ENCODE results near the gene GRIPAP1. TPM values are rescaled to one million over a fixed set of nuclear protein-coding genes. Genes with fewer than 3 reads are reported as not detected.

The GRIPAP1 gene
- total RNA-seq, 1 experiment from 2014 or later, result 15.3 TPM

GRCh38 chrX:48923771-48924170 lies 78.3 kb downstream of the GRIPAP1 start:
- no peak for DNase-seq (ENCODE audit: low spot score)

Other genes starting within 250 kb of the GRIPAP1 start
- gene GLOD5, start 240.5 kb downstream of the GRIPAP1 start, total RNA-seq (2014; rRNA removed; shearing (Covaris generic)), result not detected in 2 replicates
- not detected in 2 replicates for gene GATA1, start 215.7 kb downstream of the GRIPAP1 start, total RNA-seq (2014; rRNA removed; shearing (Covaris generic))
- 18.7 and 25.2 TPM in 2 replicates for gene HDAC6, start 200.2 kb downstream of the GRIPAP1 start, total RNA-seq (2014; rRNA removed; shearing (Covaris generic))
- not detected in 2 replicates for gene ERAS, start 175.8 kb downstream of the GRIPAP1 start, total RNA-seq (2014; rRNA removed; shearing (Covaris generic))
- 9.9 and 16.0 TPM in 2 replicates for gene PCSK1N, start 166.7 kb downstream of the GRIPAP1 start, total RNA-seq (2014; rRNA removed; shearing (Covaris generic))
- 59.1 and 61.2 TPM in 2 replicates for gene TIMM17B, start 104.5 kb downstream of the GRIPAP1 start, total RNA-seq (2014; rRNA removed; shearing (Covaris generic))
- 53.0 and 61.4 TPM in 2 replicates for gene PQBP1, start 104.3 kb downstream of the GRIPAP1 start, total RNA-seq (2014; rRNA removed; shearing (Covaris generic))
- gene SLC35A2, start 90.6 kb downstream of the GRIPAP1 start, total RNA-seq (2014; rRNA removed; shearing (Covaris generic)), result 23.2 and 32.8 TPM in 2 replicates
- gene PIM2, start 83.2 kb downstream of the GRIPAP1 start, total RNA-seq (2014; rRNA removed; shearing (Covaris generic)), result 10.8 and 11.9 TPM in 2 replicates
- 22.3 and 34.2 TPM in 2 replicates for gene OTUD5, start 44.7 kb downstream of the GRIPAP1 start, total RNA-seq (2014; rRNA removed; shearing (Covaris generic))
- 0.12 TPM in 1 of 2 replicates, not detected in the other for gene KCND1, start 30.4 kb downstream of the GRIPAP1 start, total RNA-seq (2014; rRNA removed; shearing (Covaris generic))
- gene TFE3, start 41.1 kb upstream of the GRIPAP1 start, total RNA-seq (2014; rRNA removed; shearing (Covaris generic)), result 23.7 and 47.1 TPM in 2 replicates
- gene CCDC120, start 56.7 kb upstream of the GRIPAP1 start, total RNA-seq (2014; rRNA removed; shearing (Covaris generic)), result 0.08 and 0.31 TPM in 2 replicates
- gene PRAF2, start 71.7 kb upstream of the GRIPAP1 start, total RNA-seq (2014; rRNA removed; shearing (Covaris generic)), result 12.5 and 18.2 TPM in 2 replicates
- gene WDR45, start 77.6 kb upstream of the GRIPAP1 start, total RNA-seq (2014; rRNA removed; shearing (Covaris generic)), result 50.0 and 57.6 TPM in 2 replicates
- 18.1 and 24.6 TPM in 2 replicates for gene GPKOW, start 121.5 kb upstream of the GRIPAP1 start, total RNA-seq (2014; rRNA removed; shearing (Covaris generic))
- 0.48 and 2.3 TPM in 2 replicates for gene MAGIX, start 160.5 kb upstream of the GRIPAP1 start, total RNA-seq (2014; rRNA removed; shearing (Covaris generic))
- gene PLP2, start 169.6 kb upstream of the GRIPAP1 start, total RNA-seq (2014; rRNA removed; shearing (Covaris generic)), result 94.5 and 137 TPM in 2 replicates
- gene PRICKLE3, start 184.1 kb upstream of the GRIPAP1 start, total RNA-seq (2014; rRNA removed; shearing (Covaris generic)), result 2.5 and 6.8 TPM in 2 replicates
- 0.19 TPM in 1 of 2 replicates, not detected in the other for gene SYP, start 197.9 kb upstream of the GRIPAP1 start, total RNA-seq (2014; rRNA removed; shearing (Covaris generic))
- not detected in 2 replicates for gene CACNA1F, start 231.1 kb upstream of the GRIPAP1 start, total RNA-seq (2014; rRNA removed; shearing (Covaris generic))
- gene CCDC22, start 233.2 kb upstream of the GRIPAP1 start, total RNA-seq (2014; rRNA removed; shearing (Covaris generic)), result 9.2 and 11.3 TPM in 2 replicates